ENCODE measurements around the gene HHAT. TPM values are rescaled to one million over a fixed set of nuclear protein-coding genes. Genes with fewer than 3 reads are reported as not detected.

The HHAT gene
- 3.3 and 4.0 TPM in 2 replicates for total RNA-seq (2014; rRNA removed; shearing (Covaris generic))

GRCh38 chr1:210328746-210329503 lies at the start of gene HHAT:
TSS of gene HHAT (plus strand) at chr1:210328902. CDS start at chr1:210348976, 20,074 bp downstream.
- DNase-seq (ENCODE audit: low spot score), result peak; percentile 72

GRCh38 chr1:210280221-210280620 lies 48.5 kb upstream of the HHAT start:
- no peak for DNase-seq (ENCODE audit: low spot score)

GRCh38 chr1:210288116-210288515 lies 40.6 kb upstream of the HHAT start:
- DNase-seq (ENCODE audit: low spot score), result no peak

GRCh38 chr1:210289248-210289647 lies 39.5 kb upstream of the HHAT start:
- no peak for DNase-seq (ENCODE audit: low spot score)

GRCh38 chr1:210291081-210291764 lies 37.5 kb upstream of the HHAT start:
- DNase-seq (ENCODE audit: low spot score), result no peak

GRCh38 chr1:210291786-210292230 lies 36.9 kb upstream of the HHAT start:
- no peak for DNase-seq (ENCODE audit: low spot score)

GRCh38 chr1:210292231-210292871 lies 36.4 kb upstream of the HHAT start:
- DNase-seq (ENCODE audit: low spot score), result no peak

- peak; percentile 11 for DNase-seq (ENCODE audit: low spot score)
Observed at GRCh38 chr1:210293171-210293607, 35.5 kb upstream of the HHAT start.

- peak; percentile 72 for DNase-seq (ENCODE audit: low spot score)
Observed at GRCh38 chr1:210294999-210295745, 33.5 kb upstream of the HHAT start.

GRCh38 chr1:210296682-210297081 lies 32.0 kb upstream of the HHAT start:
- no peak for DNase-seq (ENCODE audit: low spot score)

- no peak for DNase-seq (ENCODE audit: low spot score)
Observed at GRCh38 chr1:210298296-210298695, 30.4 kb upstream of the HHAT start.

- DNase-seq (ENCODE audit: low spot score), result no peak
Observed at GRCh38 chr1:210298936-210299335, 29.8 kb upstream of the HHAT start.

- DNase-seq (ENCODE audit: low spot score), result no peak
Observed at GRCh38 chr1:210299501-210299900, 29.2 kb upstream of the HHAT start.

- no peak for DNase-seq (ENCODE audit: low spot score)
Observed at GRCh38 chr1:210300923-210301614, 27.6 kb upstream of the HHAT start.

- no peak for DNase-seq (ENCODE audit: low spot score)
Observed at GRCh38 chr1:210301615-210302000, 27.1 kb upstream of the HHAT start.

- no peak for DNase-seq (ENCODE audit: low spot score)
Observed at GRCh38 chr1:210302501-210302900, 26.2 kb upstream of the HHAT start.

- no peak for DNase-seq (ENCODE audit: low spot score)
Observed at GRCh38 chr1:210303391-210303790, 25.3 kb upstream of the HHAT start.

- DNase-seq (ENCODE audit: low spot score), result no peak
Observed at GRCh38 chr1:210310562-210311153, 18.0 kb upstream of the HHAT start.

GRCh38 chr1:210311726-210312493 lies 16.8 kb upstream of the HHAT start:
- DNase-seq (ENCODE audit: low spot score), result no peak

GRCh38 chr1:210313046-210313595 lies 15.6 kb upstream of the HHAT start:
- no peak for DNase-seq (ENCODE audit: low spot score)
